ENCODE measurements around the gene CYTH4. TPM values are rescaled to one million over a fixed set of nuclear protein-coding genes. Genes with fewer than 3 reads are reported as not detected.

The CYTH4 gene
- total and polyA plus RNA-seq, 2 of the 13 experiments (the other 11 are each of a cell fraction or from before 2014, with no cell fraction given): not detected

GRCh38 chr22:37316875-37317371 lies 34.6 kb downstream of the CYTH4 start (continued):
- TF ChIP-seq ARNT (IDR thresholded peaks at IDR 0.05) (no peak), SNAPC2 (CRISPR knock-in tag; IDR thresholded peaks at IDR 0.05) (no peak), CBX1 (IDR thresholded peaks at IDR 0.05; ENCODE audit: low read depth) (no peak), ZFP1 (CRISPR knock-in tag; IDR thresholded peaks at IDR 0.05) (no peak), IKZF1 (IDR thresholded peaks at IDR 0.05) (no peak), NR2F6 (IDR thresholded peaks at IDR 0.05) (no peak), NR2F6 (CRISPR knock-in tag; IDR thresholded peaks at IDR 0.05) (no peak), FOXJ3 (CRISPR knock-in tag; IDR thresholded peaks at IDR 0.05; ENCODE audit: borderline replicate concordance) (no peak), ETV5 (CRISPR knock-in tag; IDR thresholded peaks at IDR 0.05; ENCODE audit: borderline replicate concordance) (peak; percentile 29; the same call in 1 of the 2 replicates), HHEX (CRISPR knock-in tag; IDR thresholded peaks at IDR 0.05) (no peak), ZNF841 (CRISPR knock-in tag; IDR thresholded peaks at IDR 0.05; ENCODE audit: borderline replicate concordance) (no peak), ZNF598 (CRISPR knock-in tag; IDR thresholded peaks at IDR 0.05; ENCODE audit: borderline replicate concordance) (0 out of 2 replicates have a peak, but pooled peaks have one; percentile 34), RFX3 (CRISPR knock-in tag; IDR thresholded peaks at IDR 0.05) (no peak), HNF1B (CRISPR knock-in tag; IDR thresholded peaks at IDR 0.05) (0 out of 2 replicates have a peak, but pooled peaks have one; percentile 52), CTCF (CRISPR knock-in tag; IDR thresholded peaks at IDR 0.05) (peak; percentile 99), NFE2L1 (CRISPR knock-in tag; IDR thresholded peaks at IDR 0.05; ENCODE audit: borderline replicate concordance) (no peak), HNF1A (IDR thresholded peaks at IDR 0.05; ENCODE audit: low read depth) (no peak), HNF1A (CRISPR knock-in tag; IDR thresholded peaks at IDR 0.05; ENCODE audit: borderline replicate concordance) (no peak), ZFYVE20 (CRISPR knock-in tag; IDR thresholded peaks at IDR 0.05; ENCODE audit: borderline replicate concordance, low read depth) (no peak), THAP11 (CRISPR knock-in tag; IDR thresholded peaks at IDR 0.05) (0 out of 2 replicates have a peak, but pooled peaks have one; percentile 33)
- TF ChIP-seq, protein P1, sequence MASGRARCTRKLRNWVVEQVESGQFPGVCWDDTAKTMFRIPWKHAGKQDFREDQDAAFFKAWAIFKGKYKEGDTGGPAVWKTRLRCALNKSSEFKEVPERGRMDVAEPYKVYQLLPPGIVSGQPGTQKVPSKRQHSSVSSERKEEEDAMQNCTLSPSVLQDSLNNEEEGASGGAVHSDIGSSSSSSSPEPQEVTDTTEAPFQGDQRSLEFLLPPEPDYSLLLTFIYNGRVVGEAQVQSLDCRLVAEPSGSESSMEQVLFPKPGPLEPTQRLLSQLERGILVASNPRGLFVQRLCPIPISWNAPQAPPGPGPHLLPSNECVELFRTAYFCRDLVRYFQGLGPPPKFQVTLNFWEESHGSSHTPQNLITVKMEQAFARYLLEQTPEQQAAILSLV (CRISPR knock-in tag; IDR thresholded peaks at IDR 0.05; ENCODE audit: borderline replicate concordance): 0 out of 2 replicates have a peak, but pooled peaks have one; percentile 23
- TF ChIP-seq, protein P2, sequence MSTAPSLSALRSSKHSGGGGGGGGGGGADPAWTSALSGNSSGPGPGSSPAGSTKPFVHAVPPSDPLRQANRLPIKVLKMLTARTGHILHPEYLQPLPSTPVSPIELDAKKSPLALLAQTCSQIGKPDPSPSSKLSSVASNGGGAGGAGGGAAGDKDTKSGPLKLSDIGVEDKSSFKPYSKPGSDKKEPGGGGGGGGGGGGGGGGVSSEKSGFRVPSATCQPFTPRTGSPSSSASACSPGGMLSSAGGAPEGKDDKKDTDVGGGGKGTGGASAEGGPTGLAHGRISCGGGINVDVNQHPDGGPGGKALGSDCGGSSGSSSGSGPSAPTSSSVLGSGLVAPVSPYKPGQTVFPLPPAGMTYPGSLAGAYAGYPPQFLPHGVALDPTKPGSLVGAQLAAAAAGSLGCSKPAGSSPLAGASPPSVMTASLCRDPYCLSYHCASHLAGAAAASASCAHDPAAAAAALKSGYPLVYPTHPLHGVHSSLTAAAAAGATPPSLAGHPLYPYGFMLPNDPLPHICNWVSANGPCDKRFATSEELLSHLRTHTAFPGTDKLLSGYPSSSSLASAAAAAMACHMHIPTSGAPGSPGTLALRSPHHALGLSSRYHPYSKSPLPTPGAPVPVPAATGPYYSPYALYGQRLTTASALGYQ (CRISPR knock-in tag; IDR thresholded peaks at IDR 0.05): no peak
